GM12874 (cell line): ENCODE results near the gene KCTD5.

ENCODE experiments used
- TF ChIP-seq, protein P1 (sequence below): IDR thresholded peaks from 2 replicates; pipeline ENCODE4 v1.5.1; 2011; ENCODE audit warnings: low read depth, mild to moderate bottlenecking, control low read depth, low read length, moderate library complexity; ENCODE audit not compliant: insufficient read depth

The KCTD5 gene

DNA sequence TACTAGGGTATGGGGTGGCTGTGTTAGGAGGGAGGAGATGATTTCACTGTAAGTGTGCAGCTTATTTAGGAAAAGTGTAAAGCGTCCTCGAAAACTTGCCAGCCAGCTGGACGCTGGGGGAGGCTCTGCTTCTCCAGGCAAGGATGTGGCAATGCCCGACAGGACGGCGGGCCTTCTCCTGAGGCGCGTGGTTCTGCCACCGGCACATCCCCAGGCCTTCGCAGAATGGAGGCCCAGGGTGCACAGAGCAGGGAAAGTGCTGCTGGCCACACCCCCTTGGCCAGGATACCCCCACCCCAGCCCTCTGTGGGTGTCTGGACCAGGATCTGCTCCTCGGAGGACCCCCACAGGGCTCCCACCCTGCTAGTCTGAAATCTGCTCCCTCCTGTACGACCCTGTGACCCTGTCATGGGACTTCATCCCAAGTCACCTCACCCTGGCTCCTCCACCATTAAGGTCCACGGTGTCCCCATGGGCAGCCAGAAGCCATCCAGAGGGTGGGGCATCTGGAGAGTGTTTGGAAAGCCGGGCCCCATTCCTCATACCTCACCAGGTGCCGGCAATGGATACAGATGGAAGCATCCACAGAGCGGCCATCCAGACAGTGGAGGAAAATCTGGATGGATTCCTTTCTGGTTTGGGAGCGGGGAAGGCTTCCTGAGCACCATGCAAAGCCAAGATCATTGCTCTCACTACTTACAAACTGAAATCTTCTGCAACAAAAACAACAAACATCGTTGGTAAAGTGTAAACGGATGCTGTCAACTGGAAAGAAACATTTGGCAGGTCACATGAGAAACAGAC is 60.9 kb downstream of the KCTD5 start:
- TF ChIP-seq, protein P1, sequence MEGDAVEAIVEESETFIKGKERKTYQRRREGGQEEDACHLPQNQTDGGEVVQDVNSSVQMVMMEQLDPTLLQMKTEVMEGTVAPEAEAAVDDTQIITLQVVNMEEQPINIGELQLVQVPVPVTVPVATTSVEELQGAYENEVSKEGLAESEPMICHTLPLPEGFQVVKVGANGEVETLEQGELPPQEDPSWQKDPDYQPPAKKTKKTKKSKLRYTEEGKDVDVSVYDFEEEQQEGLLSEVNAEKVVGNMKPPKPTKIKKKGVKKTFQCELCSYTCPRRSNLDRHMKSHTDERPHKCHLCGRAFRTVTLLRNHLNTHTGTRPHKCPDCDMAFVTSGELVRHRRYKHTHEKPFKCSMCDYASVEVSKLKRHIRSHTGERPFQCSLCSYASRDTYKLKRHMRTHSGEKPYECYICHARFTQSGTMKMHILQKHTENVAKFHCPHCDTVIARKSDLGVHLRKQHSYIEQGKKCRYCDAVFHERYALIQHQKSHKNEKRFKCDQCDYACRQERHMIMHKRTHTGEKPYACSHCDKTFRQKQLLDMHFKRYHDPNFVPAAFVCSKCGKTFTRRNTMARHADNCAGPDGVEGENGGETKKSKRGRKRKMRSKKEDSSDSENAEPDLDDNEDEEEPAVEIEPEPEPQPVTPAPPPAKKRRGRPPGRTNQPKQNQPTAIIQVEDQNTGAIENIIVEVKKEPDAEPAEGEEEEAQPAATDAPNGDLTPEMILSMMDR = no peak

GRCh38 chr16:2744711-2745110 is 62.4 kb downstream of the KCTD5 start:
- TF ChIP-seq, protein P1 = no peak

- TF ChIP-seq, protein P1 = no peak
Measured at GRCh38 chr16:2745116-2745890, 63.0 kb downstream of the KCTD5 start.

GRCh38 chr16:2745961-2746360 is 63.6 kb downstream of the KCTD5 start:
- TF ChIP-seq, protein P1 = no peak

DNA sequence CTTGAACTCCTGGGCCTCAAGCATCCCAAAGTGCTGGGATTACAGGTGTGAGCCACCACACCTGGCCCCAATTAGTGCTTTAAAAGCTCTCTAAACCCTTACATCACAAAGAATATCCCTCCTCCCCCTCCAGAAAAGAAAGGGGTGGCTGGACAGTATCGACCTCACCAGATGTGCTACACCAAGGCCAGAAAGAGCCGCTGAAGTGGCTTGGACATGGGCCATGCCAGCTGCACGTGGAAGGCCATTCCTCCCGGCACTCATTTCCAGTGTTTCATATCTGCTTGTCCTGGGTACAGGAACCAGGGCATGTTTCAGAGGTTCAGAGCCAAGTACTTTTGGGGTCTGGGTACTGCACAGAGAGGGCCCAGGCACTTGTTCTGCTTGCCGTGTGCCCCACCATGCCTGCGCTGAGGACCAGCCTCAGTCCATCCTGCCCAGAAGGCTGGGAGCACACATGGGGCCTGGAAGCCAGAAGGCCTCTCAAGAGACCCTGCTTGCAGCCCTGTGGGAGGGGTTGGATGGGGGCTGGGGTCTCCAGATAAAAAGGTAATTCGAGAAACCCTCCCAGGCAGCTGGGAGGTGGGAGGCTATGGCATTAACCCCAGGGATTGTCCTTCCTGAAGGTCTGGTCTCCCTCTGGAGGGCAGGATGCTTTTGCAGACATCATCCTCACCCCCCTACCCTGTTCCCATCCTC is 66.6 kb downstream of the KCTD5 start:
- TF ChIP-seq, protein P1 = no peak

GRCh38 chr16:2749476-2749875 is 67.2 kb downstream of the KCTD5 start:
- TF ChIP-seq, protein P1 = no peak

DNA sequence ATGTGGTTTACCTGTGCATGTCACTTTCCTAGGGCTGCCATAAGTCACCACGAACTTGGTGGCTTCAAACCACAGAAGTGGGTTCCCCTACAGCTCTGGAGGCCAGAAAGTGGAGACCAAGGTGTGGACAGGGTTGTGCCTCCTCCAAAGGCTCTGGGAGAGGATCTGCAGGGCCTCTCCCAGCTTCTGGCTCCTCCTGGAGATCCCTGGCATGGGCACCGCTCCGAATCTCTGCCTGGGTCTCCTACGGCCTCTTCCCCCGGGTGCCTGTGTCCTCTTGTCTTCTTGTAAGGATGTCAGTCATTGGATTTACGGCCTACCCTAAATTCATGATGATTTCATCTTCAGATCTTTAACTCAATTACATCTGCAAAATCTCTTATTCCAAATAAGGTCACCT is 67.6 kb downstream of the KCTD5 start:
- TF ChIP-seq, protein P1 = no peak
